ENCODE results near the gene ADAM22.

Gene ADAM22

DNA sequence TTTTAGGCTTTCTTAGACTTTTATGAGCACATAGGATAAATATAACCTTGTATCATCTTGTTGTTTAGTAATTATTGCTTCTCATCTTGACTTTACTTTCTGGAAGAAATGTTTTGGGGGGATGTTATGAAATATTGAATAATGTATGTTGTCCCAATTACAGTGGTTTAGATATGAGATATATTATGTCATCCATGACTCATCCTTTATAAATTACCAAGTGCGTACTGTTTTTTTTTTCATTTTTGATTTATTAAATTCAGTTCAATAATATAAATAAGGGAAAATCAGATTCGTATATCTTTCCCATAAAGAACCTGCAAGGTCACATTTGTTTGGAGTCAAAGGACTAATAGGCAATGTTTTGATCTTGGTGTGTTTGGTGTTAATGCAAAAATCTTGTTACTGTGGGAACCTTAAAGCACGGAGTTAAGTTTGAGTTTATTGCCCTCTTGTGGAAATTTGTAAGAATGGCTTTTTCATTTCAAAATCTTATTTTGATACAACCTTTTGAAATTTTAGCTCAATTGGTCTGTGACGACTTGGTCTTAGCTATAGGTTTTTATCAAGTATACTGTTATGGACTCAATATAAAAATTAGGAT, 177.2 kb downstream of the ADAM22 start:
- TF ChIP-seq, protein P1, sequence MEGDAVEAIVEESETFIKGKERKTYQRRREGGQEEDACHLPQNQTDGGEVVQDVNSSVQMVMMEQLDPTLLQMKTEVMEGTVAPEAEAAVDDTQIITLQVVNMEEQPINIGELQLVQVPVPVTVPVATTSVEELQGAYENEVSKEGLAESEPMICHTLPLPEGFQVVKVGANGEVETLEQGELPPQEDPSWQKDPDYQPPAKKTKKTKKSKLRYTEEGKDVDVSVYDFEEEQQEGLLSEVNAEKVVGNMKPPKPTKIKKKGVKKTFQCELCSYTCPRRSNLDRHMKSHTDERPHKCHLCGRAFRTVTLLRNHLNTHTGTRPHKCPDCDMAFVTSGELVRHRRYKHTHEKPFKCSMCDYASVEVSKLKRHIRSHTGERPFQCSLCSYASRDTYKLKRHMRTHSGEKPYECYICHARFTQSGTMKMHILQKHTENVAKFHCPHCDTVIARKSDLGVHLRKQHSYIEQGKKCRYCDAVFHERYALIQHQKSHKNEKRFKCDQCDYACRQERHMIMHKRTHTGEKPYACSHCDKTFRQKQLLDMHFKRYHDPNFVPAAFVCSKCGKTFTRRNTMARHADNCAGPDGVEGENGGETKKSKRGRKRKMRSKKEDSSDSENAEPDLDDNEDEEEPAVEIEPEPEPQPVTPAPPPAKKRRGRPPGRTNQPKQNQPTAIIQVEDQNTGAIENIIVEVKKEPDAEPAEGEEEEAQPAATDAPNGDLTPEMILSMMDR (IDR thresholded peaks at IDR 0.05; ENCODE audit: low read depth, low read length, poor library complexity, severe bottlenecking), result peak; percentile 70
- no peak for TF ChIP-seq EZH2phosphoT487 (IDR thresholded peaks at IDR 0.05; ENCODE audit: borderline replicate concordance, low read length)
- Histone ChIP-seq H3K9me2 (replicated peaks; ENCODE audit: control insufficient read depth, low read length) (no peaks in the 10 kb centered on the region), H3K4me1 (ENCODE audit: control insufficient read depth, low read length) (no peaks in the 10 kb centered on the region), H3K9me3 (ENCODE audit: control insufficient read depth, insufficient read depth, low read length) (no peaks in the 10 kb centered on the region), H3K4me2 (ENCODE audit: low read length) (no peak overlapping the region), H3K4me3 (ENCODE audit: low read length) (no peak overlapping the region), H3K79me2 (ENCODE audit: control insufficient read depth, low read length) (no peaks in the 10 kb centered on the region), H3K36me3 (ENCODE audit: control insufficient read depth, low read length) (no peaks in the 10 kb centered on the region), H3F3A (ENCODE audit: control insufficient read depth, insufficient read depth) (no peaks in the 10 kb centered on the region), H3K27ac (ENCODE audit: low read depth, low read length) (no peak overlapping the region), H3K27me3 (ENCODE audit: control insufficient read depth, low read length) (no peaks in the 10 kb centered on the region), H4K20me1 (ENCODE audit: control insufficient read depth, insufficient read depth, low read depth, low read length) (no peaks in the 10 kb centered on the region)

DNA sequence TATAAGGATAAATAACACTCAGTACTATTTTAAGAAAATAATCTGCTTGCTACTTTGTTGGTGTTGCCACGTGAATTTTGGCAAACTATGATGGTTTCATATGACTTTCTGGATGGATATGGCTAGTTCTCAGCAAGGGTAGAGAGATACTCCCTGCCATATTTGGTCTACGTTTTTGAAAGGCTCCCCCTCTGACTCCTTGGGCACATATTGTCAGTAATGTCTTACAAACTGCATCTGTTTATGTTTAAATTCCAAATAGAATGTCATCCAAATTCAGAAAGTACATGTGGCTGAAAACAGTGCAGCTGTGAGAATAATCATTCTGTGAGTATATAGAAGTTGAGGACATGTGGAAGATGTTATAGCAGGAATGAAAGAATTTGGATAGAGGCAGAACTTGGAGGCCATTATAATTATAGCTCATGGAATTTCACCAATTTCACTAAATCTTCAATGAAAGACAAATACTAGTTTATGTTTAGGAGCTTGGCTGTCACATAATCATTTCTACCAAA, 178.0 kb downstream of the ADAM22 start:
- H3K79me2 ChIP-seq (ENCODE audit: control insufficient read depth, low read length), result no peaks in the 10 kb centered on the region
- no peak overlapping the region for H3K4me2 ChIP-seq (ENCODE audit: low read length)
- no peaks in the 10 kb centered on the region for H3K36me3 ChIP-seq (ENCODE audit: control insufficient read depth, low read length)
- no peaks in the 10 kb centered on the region for H3K27me3 ChIP-seq (ENCODE audit: control insufficient read depth, low read length)
- no peaks in the 10 kb centered on the region for H4K20me1 ChIP-seq (ENCODE audit: control insufficient read depth, insufficient read depth, low read depth, low read length)
- H3K27ac ChIP-seq (ENCODE audit: low read depth, low read length), result no peak overlapping the region
- no peaks in the 10 kb centered on the region for H3K9me3 ChIP-seq (ENCODE audit: control insufficient read depth, insufficient read depth, low read length)
- no peaks in the 10 kb centered on the region for H3K4me1 ChIP-seq (ENCODE audit: control insufficient read depth, low read length)
- no peak overlapping the region for H3K4me3 ChIP-seq (ENCODE audit: low read length)
- H3F3A ChIP-seq (ENCODE audit: control insufficient read depth, insufficient read depth), result no peaks in the 10 kb centered on the region
- H3K9me2 ChIP-seq (replicated peaks; ENCODE audit: control insufficient read depth, low read length), result no peaks in the 10 kb centered on the region
- TF ChIP-seq, protein P1 (IDR thresholded peaks at IDR 0.05; ENCODE audit: low read depth, low read length, poor library complexity, severe bottlenecking), result no peak
- TF ChIP-seq EZH2phosphoT487 (IDR thresholded peaks at IDR 0.05; ENCODE audit: borderline replicate concordance, low read length), result no peak

DNA sequence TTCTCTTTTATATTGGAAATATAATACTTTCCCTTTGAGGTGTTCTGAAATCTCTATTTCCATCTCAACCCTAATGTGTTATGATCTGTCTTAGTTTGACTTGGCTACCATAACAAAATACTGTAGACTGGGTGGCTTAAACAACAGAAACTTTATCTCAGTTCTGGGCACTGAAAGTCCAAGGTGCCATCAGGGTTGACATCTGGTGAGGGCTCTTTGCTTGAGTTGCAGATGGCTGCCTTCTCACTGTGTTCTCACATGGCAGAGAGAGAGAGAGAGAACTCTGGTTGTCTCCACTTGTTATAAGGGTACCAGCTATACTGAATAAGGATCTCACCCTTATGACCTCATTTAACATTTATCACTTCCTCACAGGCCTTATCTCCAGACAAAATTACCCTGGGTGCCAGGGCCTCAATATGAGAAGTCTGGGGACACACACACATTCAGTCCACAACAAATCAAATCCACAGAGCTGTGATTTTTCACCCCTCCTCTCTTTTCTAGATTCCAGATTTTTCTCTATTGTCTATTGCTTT, 181.3 kb downstream of the ADAM22 start:
- no peaks in the 10 kb centered on the region for H3K36me3 ChIP-seq (ENCODE audit: control insufficient read depth, low read length)
- no peak overlapping the region for H3K27ac ChIP-seq (ENCODE audit: low read depth, low read length)
- no peak overlapping the region for H3K4me2 ChIP-seq (ENCODE audit: low read length)
- H3K4me1 ChIP-seq (ENCODE audit: control insufficient read depth, low read length), result no peaks in the 10 kb centered on the region
- TF ChIP-seq, protein P1 (IDR thresholded peaks at IDR 0.05; ENCODE audit: low read depth, low read length, poor library complexity, severe bottlenecking), result no peak
- TF ChIP-seq EZH2phosphoT487 (IDR thresholded peaks at IDR 0.05; ENCODE audit: borderline replicate concordance, low read length), result no peak
- no peaks in the 10 kb centered on the region for H3K9me2 ChIP-seq (replicated peaks; ENCODE audit: control insufficient read depth, low read length)
- no peaks in the 10 kb centered on the region for H4K20me1 ChIP-seq (ENCODE audit: control insufficient read depth, insufficient read depth, low read depth, low read length)
- H3F3A ChIP-seq (ENCODE audit: control insufficient read depth, insufficient read depth), result no peaks in the 10 kb centered on the region
- H3K27me3 ChIP-seq (ENCODE audit: control insufficient read depth, low read length), result no peaks in the 10 kb centered on the region
- no peak overlapping the region for H3K4me3 ChIP-seq (ENCODE audit: low read length)
- no peaks in the 10 kb centered on the region for H3K9me3 ChIP-seq (ENCODE audit: control insufficient read depth, insufficient read depth, low read length)
- H3K79me2 ChIP-seq (ENCODE audit: control insufficient read depth, low read length), result no peaks in the 10 kb centered on the region

Measured in DOHH2 (cell line).